GM19397 (cell line): ENCODE results near the gene TOR1AIP2.
"Not testable (repeated sequence)": the region's sequence is repeated elsewhere in the genome, so short reads cannot be mapped to it uniquely, and the experiment has no call there.

ENCODE experiments used
- ATAC-seq: cut with Tn5 transposase; IDR thresholded peaks from one replicate; pipeline ENCODE4 v1.9.1; 2021; ENCODE audit warnings: mild to moderate bottlenecking, moderate library complexity; ENCODE audit not compliant: unreplicated experiment

The TOR1AIP2 gene

DNA sequence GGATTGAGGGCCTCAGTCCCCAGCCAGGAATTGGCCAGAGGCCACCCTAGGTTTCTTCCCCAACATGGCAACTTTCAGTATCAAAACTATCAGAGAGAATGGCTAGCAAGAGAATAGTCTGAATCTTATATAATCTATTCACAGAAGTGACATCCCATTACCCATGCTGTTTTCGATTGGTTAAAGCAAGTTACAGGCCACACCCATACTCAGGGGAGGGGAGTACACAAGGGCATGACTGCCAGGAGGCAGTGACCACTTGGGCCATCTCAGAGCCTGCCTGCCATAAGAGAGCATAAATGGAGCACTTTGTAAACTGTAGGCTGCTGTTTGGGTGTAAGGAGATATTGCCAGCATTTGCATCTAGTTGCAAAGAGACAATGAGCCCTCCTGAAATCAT is 69.1 kb downstream of the TOR1AIP2 start:
- ATAC-seq, result no peak

DNA sequence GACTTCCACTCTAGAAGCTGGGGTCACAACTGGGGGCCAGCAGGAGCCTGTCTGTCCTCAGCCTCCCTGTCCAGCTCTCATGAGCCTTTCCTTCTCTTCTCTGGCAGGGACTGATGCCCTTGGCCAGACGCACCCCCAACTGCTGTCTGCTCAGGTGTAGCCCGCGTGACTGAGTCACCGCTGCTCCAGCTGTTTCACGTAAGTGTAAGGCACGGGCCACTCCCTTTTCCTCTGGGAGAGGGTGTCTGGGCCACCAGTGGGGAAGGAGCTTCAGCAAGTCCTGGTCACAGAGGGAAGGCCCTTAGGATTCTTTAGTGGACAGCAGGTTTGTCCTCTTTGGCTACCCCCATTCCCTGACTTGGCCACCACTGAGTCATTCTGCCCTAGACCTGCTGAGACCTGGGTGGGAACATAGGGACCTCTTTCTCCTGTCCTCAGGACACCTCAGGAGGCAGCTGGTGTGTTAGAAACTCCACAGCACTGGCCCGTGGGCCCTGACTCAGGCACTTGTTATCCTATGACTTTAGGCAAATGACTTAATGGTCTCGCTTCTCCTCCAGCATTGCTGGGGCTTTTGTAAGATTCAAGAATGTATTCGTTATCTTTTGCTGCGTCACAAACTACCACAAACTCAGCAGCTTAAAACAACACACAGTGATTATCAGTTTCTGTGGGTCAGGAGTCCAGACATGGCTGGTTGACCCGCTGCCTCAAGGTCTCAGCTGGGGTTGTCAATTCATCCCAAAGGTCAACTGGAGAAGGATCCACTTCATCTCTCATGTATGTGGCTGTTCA is 69.7 kb downstream of the TOR1AIP2 start:
- ATAC-seq, result no peak

DNA sequence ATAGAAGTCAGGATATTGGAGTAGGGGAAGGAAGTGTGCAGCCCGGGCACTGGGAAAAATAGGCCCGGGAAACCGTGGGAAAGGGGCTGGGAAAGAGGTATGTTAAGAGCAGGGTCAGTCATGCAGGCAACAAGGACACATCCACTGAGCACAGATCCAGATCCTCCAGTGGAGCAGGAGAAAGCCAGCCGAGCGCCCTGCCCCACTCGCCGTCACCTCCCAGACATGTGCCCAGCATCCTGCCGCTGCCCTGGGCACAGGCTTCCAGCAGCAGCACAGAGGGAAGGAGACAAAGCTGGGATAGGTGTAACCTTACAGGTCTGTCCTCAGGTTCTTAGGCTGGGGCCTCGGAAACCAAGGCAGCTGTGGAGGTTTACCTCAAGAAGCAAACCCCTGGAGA is 70.3 kb downstream of the TOR1AIP2 start:
- no peak for ATAC-seq

DNA sequence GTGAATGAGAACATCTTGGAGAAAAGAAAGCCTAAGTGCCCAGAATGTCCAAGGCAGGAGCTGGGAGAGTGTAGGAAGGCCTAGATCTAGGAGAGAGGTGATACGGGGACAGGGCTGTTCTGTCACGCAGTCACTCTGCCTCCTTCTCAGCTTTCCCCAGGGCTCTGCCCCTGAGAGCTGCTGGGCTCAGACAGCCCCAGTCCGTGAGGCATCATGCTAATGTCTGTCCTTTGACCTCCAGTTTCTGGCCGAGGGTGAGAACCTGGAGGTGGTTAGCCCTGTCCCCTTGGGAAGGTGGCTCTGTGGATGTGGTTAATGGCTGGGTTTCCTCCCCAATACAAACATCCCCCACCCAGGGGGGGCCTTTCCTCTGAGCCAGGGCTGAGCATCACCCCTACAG is 71.3 kb downstream of the TOR1AIP2 start:
- ATAC-seq, result no peak

DNA sequence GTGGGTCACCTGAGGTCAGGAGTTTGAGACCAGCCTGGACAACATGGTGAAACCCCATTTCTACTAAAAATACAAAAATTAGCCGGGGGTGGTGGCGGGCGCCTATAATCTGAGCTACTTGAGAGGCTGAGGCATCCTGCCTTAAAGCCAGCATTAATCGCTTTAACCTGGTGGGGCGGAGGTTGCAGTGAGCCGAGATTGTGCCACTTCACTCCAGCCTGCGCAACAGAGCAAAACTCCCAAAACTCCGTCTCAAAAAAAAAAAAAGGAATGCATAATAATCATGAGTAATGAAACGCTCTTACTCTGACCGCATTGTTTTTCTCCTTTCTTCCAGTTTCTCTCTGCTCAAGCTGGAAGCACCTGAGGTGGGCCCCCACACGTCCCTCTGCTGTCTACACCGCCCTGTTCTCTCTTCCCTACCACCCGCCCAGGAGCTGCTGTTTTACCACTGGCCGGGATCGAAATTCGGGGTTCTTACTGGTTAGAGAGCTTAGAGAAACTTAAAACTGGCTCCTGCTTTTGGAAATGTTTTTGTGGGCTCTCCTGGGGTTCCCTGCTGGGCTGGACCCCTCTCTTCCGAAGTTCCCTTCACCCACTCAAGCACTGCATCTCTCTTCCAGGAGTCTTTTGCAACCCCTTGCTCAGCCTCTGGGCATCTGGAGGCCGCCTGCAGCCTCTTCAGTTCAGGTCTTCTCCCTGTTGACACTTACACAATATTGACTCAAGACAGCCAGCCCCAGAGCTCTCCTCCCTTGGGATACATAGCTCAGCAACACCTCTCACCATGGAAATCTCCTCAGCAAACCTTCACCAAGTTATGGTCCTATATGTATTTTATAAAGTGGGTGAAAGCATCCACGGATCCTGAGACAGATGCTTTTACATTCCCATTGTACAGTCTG is 72.1 kb downstream of the TOR1AIP2 start:
- ATAC-seq, result no peak

DNA sequence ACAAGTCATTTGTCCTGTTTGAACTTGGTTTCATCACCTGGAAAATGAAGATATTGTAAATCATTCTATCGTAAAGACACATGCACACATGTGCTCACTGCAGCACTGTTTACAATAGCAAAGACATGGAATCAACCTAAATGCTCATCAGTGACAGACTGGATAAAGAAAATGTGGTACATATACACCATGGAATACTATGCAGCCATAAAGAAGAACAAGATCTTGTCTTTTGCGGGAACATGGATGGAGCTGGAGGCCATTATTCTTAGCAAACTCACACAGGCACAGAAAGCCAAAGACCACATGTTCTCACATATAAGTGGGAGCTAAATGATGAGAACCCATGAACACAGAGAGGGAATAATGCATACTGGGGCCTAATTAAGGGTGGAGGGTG is 73.2 kb downstream of the TOR1AIP2 start:
- not testable (repeated sequence) for ATAC-seq

DNA sequence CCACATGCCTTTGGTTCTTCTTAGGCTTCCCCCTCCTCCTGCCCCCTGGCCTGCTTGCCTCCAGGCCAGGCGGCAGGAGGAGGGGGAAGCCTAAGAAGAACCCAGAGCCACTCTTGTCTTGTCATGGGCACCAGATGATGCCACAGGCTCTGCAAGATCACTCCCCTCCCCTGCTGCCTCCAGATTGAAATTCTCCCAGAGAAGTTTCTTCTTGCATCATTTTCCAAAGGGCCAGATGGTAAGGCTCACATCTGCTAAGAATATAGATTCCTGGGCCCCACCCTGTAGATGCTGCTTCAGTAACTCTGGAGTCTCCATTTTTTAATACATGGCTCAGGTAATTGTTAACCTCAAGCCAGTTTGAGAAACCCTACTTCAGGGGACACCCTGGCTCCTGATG is 73.7 kb downstream of the TOR1AIP2 start:
- ATAC-seq, result no peak

DNA sequence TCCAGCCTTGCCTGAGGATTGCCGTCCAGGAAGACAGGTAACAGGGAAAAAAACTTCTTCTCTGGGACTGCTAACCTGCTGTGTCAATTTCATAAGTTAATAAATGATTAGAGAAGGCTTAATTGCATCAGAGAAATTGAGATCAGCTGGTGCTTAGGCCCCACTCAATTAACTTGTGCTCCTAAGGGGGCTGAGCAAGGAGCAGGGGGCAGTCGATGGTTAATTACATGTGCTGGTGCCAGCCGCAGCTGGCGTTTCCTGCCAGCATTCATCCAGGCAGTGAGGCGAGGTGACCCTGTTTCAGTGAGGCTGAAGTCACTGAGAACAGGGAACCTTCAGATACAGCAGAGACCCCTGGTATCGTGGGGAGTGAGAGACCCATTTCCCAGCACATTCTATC is 74.5 kb downstream of the TOR1AIP2 start:
- no peak for ATAC-seq

DNA sequence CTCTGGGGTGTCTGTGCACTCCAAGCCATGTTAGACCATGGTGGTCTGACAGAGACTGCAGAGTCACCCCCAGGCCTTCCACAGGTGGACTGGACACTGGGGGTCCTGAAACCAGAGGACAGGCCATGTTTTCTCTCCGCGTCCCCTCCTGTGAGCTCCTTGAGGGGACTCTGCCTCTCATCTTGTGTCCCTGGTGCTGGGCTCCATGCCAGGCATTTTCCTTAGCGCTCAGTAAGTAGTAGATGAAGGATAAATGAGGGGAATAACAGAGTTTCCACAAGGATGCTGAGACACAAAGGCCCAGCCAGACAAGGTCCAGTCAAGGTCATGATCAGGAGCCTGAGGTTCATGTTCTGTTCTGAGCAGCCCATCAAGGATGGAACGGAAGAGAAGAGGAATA is 77.1 kb downstream of the TOR1AIP2 start:
- no peak for ATAC-seq

DNA sequence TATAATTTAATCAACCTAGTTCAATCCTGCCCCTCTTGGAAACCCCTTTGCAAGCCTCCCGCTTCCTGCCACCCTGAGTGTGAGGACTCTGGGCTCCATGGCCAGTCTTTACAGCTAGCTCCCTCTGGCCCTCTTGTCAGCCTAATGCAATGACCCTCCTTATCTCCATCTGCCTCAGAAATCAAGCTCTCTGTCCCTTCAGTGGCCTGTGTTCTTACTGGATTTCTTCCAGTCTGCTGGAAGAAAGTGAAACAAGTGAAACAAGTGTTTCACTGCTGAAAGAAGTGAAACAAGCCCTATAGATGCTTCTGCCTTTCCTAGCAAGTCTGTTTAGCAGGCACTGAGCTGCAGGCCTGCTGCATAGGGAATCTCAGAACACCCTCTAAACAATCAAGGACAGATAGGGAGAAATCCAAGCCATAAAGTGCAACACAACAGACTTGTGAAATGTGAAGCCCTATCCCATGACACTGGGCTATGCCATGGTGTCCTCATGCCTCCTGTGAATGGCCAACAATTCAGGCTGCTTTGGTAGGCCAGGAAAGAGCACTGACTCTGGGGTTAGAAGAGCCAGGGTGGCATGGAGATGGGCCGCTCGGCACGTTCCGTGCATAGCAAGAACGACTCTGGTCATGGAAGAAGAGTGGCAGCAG is 78.6 kb downstream of the TOR1AIP2 start:
- no peak for ATAC-seq

DNA sequence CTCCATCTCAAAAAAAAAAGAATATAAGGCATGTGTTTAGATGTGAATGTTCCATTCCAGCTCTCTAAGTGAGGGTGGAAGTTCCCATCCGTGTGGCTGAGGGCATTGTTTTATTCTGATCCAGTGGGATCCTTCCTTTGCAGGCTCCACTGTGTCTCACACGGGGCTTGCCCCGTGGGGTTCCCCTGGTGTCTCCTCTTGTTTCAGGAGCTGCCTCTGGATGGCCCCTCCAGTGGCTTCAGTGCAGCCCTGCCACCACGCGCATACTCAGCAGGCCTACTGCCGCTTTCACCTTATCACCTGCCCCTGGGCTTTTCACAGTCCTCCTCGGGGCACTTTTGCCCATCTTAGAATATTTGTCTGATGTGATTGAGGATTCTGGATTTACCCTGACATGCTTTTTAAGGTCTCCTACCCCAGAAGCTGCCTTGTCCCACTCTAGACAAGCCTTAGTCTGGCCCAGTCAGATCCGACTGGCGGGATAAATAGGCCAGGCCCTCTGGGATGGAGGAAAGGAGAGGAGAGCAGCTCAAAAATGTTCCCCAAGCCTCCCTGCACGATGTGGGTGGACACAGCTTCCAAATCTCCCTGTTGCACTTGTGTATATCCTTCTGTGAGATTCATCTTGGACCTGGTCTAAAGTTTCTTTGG is 79.3 kb downstream of the TOR1AIP2 start:
- ATAC-seq, result no peak

DNA sequence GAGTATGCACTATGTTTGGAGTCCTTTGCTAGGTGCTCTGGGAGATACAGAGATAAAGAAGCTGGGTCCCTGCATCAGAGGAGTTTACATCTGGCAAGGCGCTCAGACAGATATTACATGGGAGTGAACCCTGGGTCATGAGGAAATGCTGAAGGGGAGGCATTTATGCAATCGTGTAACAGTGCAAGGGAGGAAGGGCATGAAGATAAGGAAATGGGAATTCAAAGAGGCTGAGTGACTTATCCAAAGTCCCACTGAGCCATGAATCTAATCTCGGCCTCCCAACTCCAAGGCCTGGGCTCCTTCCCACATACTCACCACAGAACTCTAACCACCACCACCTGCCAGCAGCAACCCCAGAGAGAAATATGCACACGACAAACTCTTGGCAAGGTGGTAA is 82.9 kb downstream of the TOR1AIP2 start:
- no peak for ATAC-seq

DNA sequence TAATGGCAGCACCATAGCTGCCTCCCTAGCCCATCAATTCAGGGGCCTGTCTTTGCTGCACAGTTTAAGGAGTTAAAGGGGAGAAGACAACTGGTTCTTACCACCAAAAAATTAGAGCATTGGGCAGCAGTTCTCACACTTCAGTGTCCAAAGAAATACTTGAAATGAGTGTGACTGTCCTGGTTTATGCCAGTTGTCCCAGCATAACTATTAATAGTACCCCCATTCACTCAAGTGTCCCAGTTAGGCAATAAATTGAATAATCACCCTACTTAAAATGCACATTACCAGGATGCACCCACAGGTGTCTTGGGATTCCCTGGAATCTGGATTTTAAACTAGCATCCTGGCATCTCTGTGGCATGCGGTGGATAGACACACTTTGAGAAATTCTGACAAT is 83.5 kb downstream of the TOR1AIP2 start:
- no peak for ATAC-seq

DNA sequence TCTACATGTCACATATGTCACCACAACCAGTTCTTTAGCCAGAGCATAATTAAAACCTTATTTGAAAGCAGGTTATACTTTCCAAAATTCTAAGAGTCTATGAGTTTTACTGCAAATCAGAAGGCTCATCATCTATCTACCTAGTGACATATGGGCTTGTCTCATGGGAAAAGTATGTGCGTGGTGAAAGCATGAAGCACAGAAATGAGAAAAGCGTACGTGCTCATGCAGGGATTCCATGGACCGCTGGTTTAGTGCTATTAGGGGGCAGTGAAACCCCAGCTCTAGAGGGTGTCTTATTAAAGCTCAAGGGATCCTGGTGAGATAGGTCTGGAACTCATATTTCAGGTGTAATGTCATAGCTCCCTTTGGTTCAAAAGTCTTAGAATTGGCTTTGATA is 84.3 kb downstream of the TOR1AIP2 start:
- no peak for ATAC-seq
